NB4 (cell line): Measurements from ENCODE around the gene ADCY10.
"Not testable (repeated sequence)": the region's sequence is repeated elsewhere in the genome, so short reads cannot be mapped to it uniquely, and the experiment has no call there.

ENCODE experiments used
- CTCF ChIP-seq: IDR thresholded peaks from one replicate; pipeline ENCODE4 v1.5.1; 2012; ENCODE audit warnings: low read depth, low read length
- MAX ChIP-seq: IDR thresholded peaks from 2 replicates; pipeline ENCODE4 v1.6.1; 2011; ENCODE audit warnings: low read depth, low read length
- MYC ChIP-seq: IDR thresholded peaks from 2 replicates; pipeline ENCODE4 v1.6.1; 2011; ENCODE audit warnings: low read depth, low read length
- POLR2A ChIP-seq: IDR thresholded peaks from 2 replicates; pipeline ENCODE4 v1.6.1; 2011; ENCODE audit warnings: mild to moderate bottlenecking; ENCODE audit not compliant: insufficient read length; ENCODE audit errors: extremely low read depth

GRCh38 chr1:167928919-167929318, 15.0 kb upstream of the ADCY10 start:
- not testable (repeated sequence) for TF ChIP-seq MAX, CTCF, MYC, POLR2A
